ENCODE measurements around the gene ITGA8. TPM values are rescaled to one million over a fixed set of nuclear protein-coding genes. Genes with fewer than 3 reads are reported as not detected.

The ITGA8 gene
- total RNA-seq, 3 donors from 2014 or later (not counting 1 experiment from before 2014, with no cell fraction given) = not detected

- Histone ChIP-seq H3K9me3 (ENCODE audit: control insufficient read depth, insufficient read depth, low read length) (no peaks in the 10 kb centered on the region), H3K36me3 (ENCODE audit: control insufficient read depth, insufficient read depth, low read length) (no peaks in the 10 kb centered on the region), H3K27ac (ENCODE audit: low read length) (no peak overlapping the region), H3K27me3 (ENCODE audit: control insufficient read depth, insufficient read depth, low read length) (no peaks in the 10 kb centered on the region), H3K4me3 (ENCODE audit: low read length) (no peak overlapping the region), H3K4me1 (ENCODE audit: control insufficient read depth, insufficient read depth, low read length) (no peaks in the 10 kb centered on the region)
- TF ChIP-seq CTCF (IDR thresholded peaks at IDR 0.05) = no peak
- no peak for ATAC-seq
- intact Hi-C loops (cut with micrococcal nuclease) = no loop called here
- Mint-ChIP-seq H3K4me3 (no peak overlapping the region), H3K27me3 (ENCODE audit: low read depth in 2 of 2) (no peaks in the 10 kb centered on the region), H3K27ac (no peak overlapping the region), H3K36me3 (no peaks in the 10 kb centered on the region), H3K4me1 (no peaks in the 10 kb centered on the region), H3K9me3 (no peaks in the 10 kb centered on the region)
- 84% methylated on average over 4 of the region's 4 CpGs for WGBS (ENCODE audit: insufficient coverage)
- DNase-seq = no peak
Observed at GRCh38 chr10:15528859-15529239, 190.9 kb downstream of the ITGA8 start.

GRCh38 chr10:15526754-15527153, 193.0 kb downstream of the ITGA8 start:
- Histone ChIP-seq H3K9me3 (ENCODE audit: control insufficient read depth, insufficient read depth, low read length) (no peaks in the 10 kb centered on the region), H3K4me1 (ENCODE audit: control insufficient read depth, insufficient read depth, low read length) (no peaks in the 10 kb centered on the region), H3K4me3 (ENCODE audit: low read length) (no peak overlapping the region), H3K27me3 (ENCODE audit: control insufficient read depth, insufficient read depth, low read length) (no peaks in the 10 kb centered on the region), H3K36me3 (ENCODE audit: control insufficient read depth, insufficient read depth, low read length) (no peaks in the 10 kb centered on the region), H3K27ac (ENCODE audit: low read length) (no peak overlapping the region)
- intact Hi-C loops (cut with micrococcal nuclease) = no loop called here
- H3K9me3 Mint-ChIP-seq = no peaks in the 10 kb centered on the region
- H3K36me3 Mint-ChIP-seq = no peaks in the 10 kb centered on the region
- H3K27me3 Mint-ChIP-seq (ENCODE audit: low read depth in 2 of 2) = no peaks in the 10 kb centered on the region
- 42% methylated on average over 2 of the region's 3 CpGs for WGBS (ENCODE audit: insufficient coverage)
- TF ChIP-seq CTCF (IDR thresholded peaks at IDR 0.05) = no peak
- H3K27ac Mint-ChIP-seq = no peak overlapping the region
- ATAC-seq (no peak), DNase-seq (no peak)
- H3K4me3 Mint-ChIP-seq = no peak overlapping the region
- H3K4me1 Mint-ChIP-seq = no peaks in the 10 kb centered on the region

- Mint-ChIP-seq H3K27ac (no peak overlapping the region), H3K4me3 (no peak overlapping the region), H3K4me1 (no peaks in the 10 kb centered on the region), H3K27me3 (ENCODE audit: low read depth in 2 of 2) (no peaks in the 10 kb centered on the region), H3K36me3 (no peaks in the 10 kb centered on the region), H3K9me3 (no peaks in the 10 kb centered on the region)
- WGBS (ENCODE audit: insufficient coverage) = 96% methylated on average over 10 of the region's 11 CpGs
- ATAC-seq (no peak), DNase-seq (no peak)
- no peak overlapping the region for H3K27ac ChIP-seq (ENCODE audit: low read length)
- no peaks in the 10 kb centered on the region for H3K4me1 ChIP-seq (ENCODE audit: control insufficient read depth, insufficient read depth, low read length)
- H3K9me3 ChIP-seq (ENCODE audit: control insufficient read depth, insufficient read depth, low read length) = no peaks in the 10 kb centered on the region
- TF ChIP-seq CTCF (IDR thresholded peaks at IDR 0.05) = no peak
- H3K27me3 ChIP-seq (ENCODE audit: control insufficient read depth, insufficient read depth, low read length) = no peaks in the 10 kb centered on the region
- H3K4me3 ChIP-seq (ENCODE audit: low read length) = no peak overlapping the region
- no peaks in the 10 kb centered on the region for H3K36me3 ChIP-seq (ENCODE audit: control insufficient read depth, insufficient read depth, low read length)
- intact Hi-C loops (cut with micrococcal nuclease) = no loop called here
Observed at GRCh38 chr10:15521328-15521903, 198.3 kb downstream of the ITGA8 start.

GRCh38 chr10:15518250-15518649, 201.5 kb downstream of the ITGA8 start:
- Histone ChIP-seq H3K27me3 (ENCODE audit: control insufficient read depth, insufficient read depth, low read length) (no peaks in the 10 kb centered on the region), H3K4me1 (ENCODE audit: control insufficient read depth, insufficient read depth, low read length) (no peaks in the 10 kb centered on the region), H3K9me3 (ENCODE audit: control insufficient read depth, insufficient read depth, low read length) (no peaks in the 10 kb centered on the region), H3K4me3 (ENCODE audit: low read length) (no peak overlapping the region), H3K36me3 (ENCODE audit: control insufficient read depth, insufficient read depth, low read length) (no peaks in the 10 kb centered on the region), H3K27ac (ENCODE audit: low read length) (no peak overlapping the region)
- H3K36me3 Mint-ChIP-seq = no peaks in the 10 kb centered on the region
- H3K27ac Mint-ChIP-seq = no peak overlapping the region
- no peak for TF ChIP-seq CTCF (IDR thresholded peaks at IDR 0.05)
- intact Hi-C loops (cut with micrococcal nuclease) = no loop called here
- H3K9me3 Mint-ChIP-seq = no peaks in the 10 kb centered on the region
- ATAC-seq (no peak), DNase-seq (no peak)
- no peak overlapping the region for H3K4me3 Mint-ChIP-seq
- H3K27me3 Mint-ChIP-seq (ENCODE audit: low read depth in 2 of 2) = no peaks in the 10 kb centered on the region
- no peaks in the 10 kb centered on the region for H3K4me1 Mint-ChIP-seq
- WGBS (ENCODE audit: insufficient coverage) = 84% methylated on average over 4 of the region's 4 CpGs
